Hematopoietic multipotent progenitor cell treated with erythropoietin and hydrocortisone succinate and interleukin-3 and kit ligand, for 15 days (in vitro differentiated cells): ENCODE measurements around the gene MUC2.

ENCODE experiments used
- DNase-seq: peaks from one replicate; pipeline ENCODE4 v3.0.0-alpha.2; 2015; ENCODE audit warnings: low spot score

Gene MUC2

GRCh38 chr11:1087961-1088926, 13.6 kb downstream of the MUC2 start:
- no peak for DNase-seq

- no peak for DNase-seq
Observed at GRCh38 chr11:1088927-1089737, 14.5 kb downstream of the MUC2 start.

- DNase-seq, result no peak
Observed at GRCh38 chr11:1089738-1090599, 15.3 kb downstream of the MUC2 start.

GRCh38 chr11:1090600-1091331, 16.1 kb downstream of the MUC2 start:
- no peak for DNase-seq

GRCh38 chr11:1091332-1092083, 16.8 kb downstream of the MUC2 start:
- no peak for DNase-seq

GRCh38 chr11:1092145-1092670, 17.5 kb downstream of the MUC2 start:
- DNase-seq, result no peak

- DNase-seq, result no peak
Observed at GRCh38 chr11:1092919-1093318, 18.2 kb downstream of the MUC2 start.

GRCh38 chr11:1099519-1100355, 25.1 kb downstream of the MUC2 start:
- no peak for DNase-seq

- DNase-seq, result no peak
Observed at GRCh38 chr11:1100417-1101245, 26.0 kb downstream of the MUC2 start.

- no peak for DNase-seq
Observed at GRCh38 chr11:1101318-1102089, 26.8 kb downstream of the MUC2 start.

- no peak for DNase-seq
Observed at GRCh38 chr11:1102221-1102971, 27.7 kb downstream of the MUC2 start.

- no peak for DNase-seq
Observed at GRCh38 chr11:1102996-1103395, 28.3 kb downstream of the MUC2 start.

GRCh38 chr11:1103401-1104360, 29.0 kb downstream of the MUC2 start:
- no peak for DNase-seq

GRCh38 chr11:1104411-1105182, 29.9 kb downstream of the MUC2 start:
- no peak for DNase-seq

- no peak for DNase-seq
Observed at GRCh38 chr11:1105183-1105565, 30.5 kb downstream of the MUC2 start.
